GM10266 (cell line): Measurements from ENCODE around the gene SLC46A2.

ENCODE experiments used
- DNase-seq: peaks from one replicate; pipeline ENCODE4 v3.0.0; 2012; ENCODE audit errors: extremely low spot score
- TF ChIP-seq, protein P1 (sequence below): IDR thresholded peaks from 2 replicates; pipeline ENCODE4 v1.5.1; 2012; ENCODE audit warnings: mild to moderate bottlenecking, low read depth; ENCODE audit not compliant: control insufficient read depth, insufficient read depth; ENCODE audit errors: missing control alignments

SLC46A2 gene

DNA sequence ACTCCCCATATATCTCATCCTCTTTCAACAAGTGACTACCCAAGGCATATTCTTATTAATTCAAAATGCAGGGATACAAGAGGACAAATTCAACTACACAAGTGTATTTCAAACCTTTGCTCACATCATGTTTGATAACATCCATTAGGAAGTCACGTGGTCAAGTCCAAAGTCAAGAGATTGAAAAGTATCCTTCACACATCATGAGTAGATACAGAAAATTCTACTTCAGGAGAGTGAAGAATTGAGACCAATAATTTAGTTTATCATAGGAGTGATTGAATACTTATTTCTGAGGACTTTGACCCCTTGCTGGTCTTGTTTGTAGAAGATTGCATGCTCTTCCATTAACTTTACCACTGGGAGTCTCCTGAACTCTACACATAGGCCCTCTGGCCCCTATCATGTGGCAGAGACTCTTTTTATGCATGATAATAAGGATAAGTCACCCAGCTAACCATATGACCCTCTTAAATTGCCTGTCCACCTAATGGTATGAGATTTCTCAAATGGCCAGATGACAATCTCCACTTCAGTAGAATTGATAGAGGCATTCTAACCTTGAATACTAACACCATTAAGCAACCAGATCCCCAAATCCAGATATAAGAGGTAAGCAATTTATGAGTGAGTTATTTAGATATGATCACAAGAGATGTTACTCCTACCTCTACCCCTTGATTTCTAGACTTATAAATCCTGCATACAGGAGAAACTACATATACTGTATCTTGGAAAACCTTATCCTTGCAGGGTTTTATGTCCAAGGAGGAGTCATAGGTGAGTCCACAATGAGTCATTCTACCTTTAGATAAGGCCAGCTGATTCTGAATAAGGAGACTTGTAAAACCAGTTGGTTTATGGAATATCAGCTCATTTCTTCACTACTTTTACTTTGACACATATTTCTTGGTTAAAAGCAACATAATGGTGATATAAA lies 26.6 kb upstream of the SLC46A2 start:
- TF ChIP-seq, protein P1, sequence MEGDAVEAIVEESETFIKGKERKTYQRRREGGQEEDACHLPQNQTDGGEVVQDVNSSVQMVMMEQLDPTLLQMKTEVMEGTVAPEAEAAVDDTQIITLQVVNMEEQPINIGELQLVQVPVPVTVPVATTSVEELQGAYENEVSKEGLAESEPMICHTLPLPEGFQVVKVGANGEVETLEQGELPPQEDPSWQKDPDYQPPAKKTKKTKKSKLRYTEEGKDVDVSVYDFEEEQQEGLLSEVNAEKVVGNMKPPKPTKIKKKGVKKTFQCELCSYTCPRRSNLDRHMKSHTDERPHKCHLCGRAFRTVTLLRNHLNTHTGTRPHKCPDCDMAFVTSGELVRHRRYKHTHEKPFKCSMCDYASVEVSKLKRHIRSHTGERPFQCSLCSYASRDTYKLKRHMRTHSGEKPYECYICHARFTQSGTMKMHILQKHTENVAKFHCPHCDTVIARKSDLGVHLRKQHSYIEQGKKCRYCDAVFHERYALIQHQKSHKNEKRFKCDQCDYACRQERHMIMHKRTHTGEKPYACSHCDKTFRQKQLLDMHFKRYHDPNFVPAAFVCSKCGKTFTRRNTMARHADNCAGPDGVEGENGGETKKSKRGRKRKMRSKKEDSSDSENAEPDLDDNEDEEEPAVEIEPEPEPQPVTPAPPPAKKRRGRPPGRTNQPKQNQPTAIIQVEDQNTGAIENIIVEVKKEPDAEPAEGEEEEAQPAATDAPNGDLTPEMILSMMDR: no peak
- no peak for DNase-seq

DNA sequence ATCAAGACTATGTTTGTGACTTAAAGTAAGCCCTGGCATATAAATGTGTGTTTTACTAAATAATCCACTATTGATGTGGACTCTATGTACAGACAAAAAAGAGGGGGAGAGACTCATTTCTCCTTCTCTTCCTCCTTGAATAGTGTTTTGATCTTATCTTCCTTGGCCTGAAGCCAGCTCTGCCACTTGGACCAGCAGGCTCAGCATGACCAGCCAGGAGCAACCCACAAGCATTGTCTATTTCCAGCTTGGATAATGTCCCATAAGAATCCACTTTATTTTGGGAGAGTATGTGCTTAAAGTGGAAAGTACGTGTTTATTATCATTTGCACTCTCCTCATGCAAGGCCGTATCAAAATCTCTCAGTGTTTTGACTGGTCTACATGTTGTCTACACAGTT lies 23.8 kb upstream of the SLC46A2 start:
- DNase-seq: no peak
- TF ChIP-seq, protein P1: no peak

DNA sequence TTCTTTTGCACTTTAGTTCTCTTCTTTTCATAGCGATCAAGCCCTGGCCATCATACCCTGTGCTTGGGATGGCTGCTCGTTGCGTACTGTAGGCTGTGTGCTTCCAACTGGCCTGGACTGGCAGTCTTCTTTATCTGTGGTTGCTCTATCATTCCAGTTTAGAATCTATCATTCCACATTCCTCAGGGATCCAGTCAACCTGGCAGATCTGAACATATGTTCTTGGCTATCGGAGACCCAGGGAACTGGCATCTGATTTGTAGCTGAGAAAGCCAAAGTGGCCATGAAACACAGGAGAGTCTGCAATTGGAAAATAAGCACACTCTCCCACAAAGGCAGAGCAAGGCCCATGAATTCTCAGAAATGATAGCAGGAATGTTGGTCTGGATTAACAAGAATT lies 22.6 kb upstream of the SLC46A2 start:
- TF ChIP-seq, protein P1: no peak
- DNase-seq: no peak

- TF ChIP-seq, protein P1: no peak
- DNase-seq: no peak
Measured at GRCh38 chr9:112912636-112913035, 22.0 kb upstream of the SLC46A2 start.

DNA sequence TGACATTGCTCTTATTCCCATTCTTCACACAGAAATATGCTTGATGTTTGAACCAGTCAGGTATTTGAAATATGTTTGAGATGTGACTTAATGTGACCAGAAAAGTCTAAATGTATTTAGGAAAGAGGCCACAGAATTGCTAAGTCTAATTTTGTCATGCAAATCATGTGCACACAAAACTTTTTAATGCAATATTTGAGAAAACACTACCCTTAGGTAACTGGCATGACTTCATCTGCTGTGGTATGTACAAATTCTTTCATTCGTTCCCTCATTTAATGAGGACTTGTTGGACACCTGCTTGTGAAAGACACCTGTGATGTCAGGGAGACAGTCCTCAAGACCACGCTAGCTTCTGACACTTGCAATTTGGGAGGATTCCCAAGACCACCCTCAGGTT lies 21.1 kb upstream of the SLC46A2 start:
- TF ChIP-seq, protein P1: no peak
- DNase-seq: no peak

GRCh38 chr9:112905084-112905483 lies 14.4 kb upstream of the SLC46A2 start:
- DNase-seq: no peak
- TF ChIP-seq, protein P1: no peak

DNA sequence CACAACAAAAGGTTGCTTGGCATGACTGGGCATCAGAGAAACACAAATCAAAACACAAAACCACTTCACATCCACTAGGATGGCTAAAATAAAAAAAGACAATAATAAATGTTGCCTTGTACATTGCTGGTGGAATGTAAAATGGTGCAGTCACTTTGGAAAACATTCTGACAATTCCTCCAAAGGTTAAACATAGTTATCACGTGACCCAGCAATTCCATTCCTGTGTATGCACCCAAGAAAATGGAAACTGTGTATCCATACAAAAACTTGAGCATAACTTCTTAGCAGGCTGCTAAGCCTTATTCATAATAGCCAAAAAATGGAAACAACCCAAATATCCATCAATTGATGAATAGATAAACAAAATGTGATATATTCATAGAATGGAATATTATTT lies 10.2 kb upstream of the SLC46A2 start:
- TF ChIP-seq, protein P1: no peak
- DNase-seq: no peak
